Measurements from ENCODE around the gene C13orf46. TPM values are rescaled to one million over a fixed set of nuclear protein-coding genes. Genes with fewer than 3 reads are reported as not detected.

Gene C13orf46
- total and polyA plus RNA-seq, 4 donors = 0.10 to 0.17 TPM; not detected in 2

- no peak for DNase-seq (ENCODE audit: low spot score)
These were observed 20.8 kb downstream of the C13orf46 start for GRCh38 chr13:113952983-113953520.

More at GRCh38 chr13:113952983-113953520, 20.8 kb downstream of the C13orf46 start:
- Histone ChIP-seq H3K27me3 (ENCODE audit: control insufficient read depth in 4 of 4, insufficient read depth in 4 of 4, low read length in 3 of 4) (no peaks in the 10 kb centered on the region), H3K4me3 (ENCODE audit: low read depth in 1 of 3, low read length in 3 of 3) (no peak overlapping the region), H3K36me3 (ENCODE audit: control insufficient read depth in 4 of 4, insufficient read depth in 3 of 4, low read depth in 1 of 4, low read length in 3 of 4) (no peaks in the 10 kb centered on the region), H3K4me1 (ENCODE audit: control insufficient read depth in 4 of 4, insufficient read depth in 4 of 4, low read length in 3 of 4) (peaks cover 1 to 10% (median 5%) of the 10 kb centered on the region in 4 donors), H3K9me3 (ENCODE audit: control insufficient read depth in 4 of 4, low read length in 3 of 4) (no peaks in the 10 kb centered on the region), H3K27ac (ENCODE audit: low read depth in 1 of 2, low read length in 2 of 2) (no peak overlapping the region), H3K9ac (ENCODE audit: low read depth in 1 of 2, low read length in 2 of 2) (no peak overlapping the region)
- WGBS = 86% methylated on average over 18 of the region's 18 CpGs
- TF ChIP-seq RAD21 (IDR thresholded peaks at IDR 0.05) (no peak), CTCF (IDR thresholded peaks at IDR 0.05; ENCODE audit: low read depth, low read length, missing input control) (no peak), GABPA (IDR thresholded peaks at IDR 0.05 in 1 of 2, conservative IDR thresholded peaks at IDR 0.05 in 1 of 2) (no peak), HNF4G (IDR thresholded peaks at IDR 0.05) (no peak), FOXA2 (IDR thresholded peaks at IDR 0.05) (no peak), SP1 (IDR thresholded peaks at IDR 0.05) (no peak), TAF1 (conservative IDR thresholded peaks at IDR 0.05) (no peak), HNF4A (conservative IDR thresholded peaks at IDR 0.05) (no peak), FOXA1 (IDR thresholded peaks at IDR 0.05) (no peak), EGR1 (IDR thresholded peaks at IDR 0.05; ENCODE audit: low read depth in 2 of 2) (no peak), ATF3 (IDR thresholded peaks at IDR 0.05) (no peak), ZBTB33 (IDR thresholded peaks at IDR 0.05) (no peak), REST (IDR thresholded peaks at IDR 0.05) (no peak), RXRA (IDR thresholded peaks at IDR 0.05) (no peak), JUND (IDR thresholded peaks at IDR 0.05) (no peak), YY1 (IDR thresholded peaks at IDR 0.05) (no peak), MAX (IDR thresholded peaks at IDR 0.05) (no peak), NR2F2 (IDR thresholded peaks at IDR 0.05) (no peak)
